GM12875 (cell line): ENCODE data around the gene CUEDC2.
A peak's percentile ranks its signal among the peaks of the same experiment; 100 is the strongest.

Experiments used
- H3K4me3 ChIP-seq: one replicate; pipeline ENCODE4 v1.5.1; 2011; ENCODE audit warnings: low read depth, low read length, control low read depth
- CTCF ChIP-seq: IDR thresholded peaks from 2 replicates; pipeline ENCODE4 v1.5.1; 2011; ENCODE audit warnings: low read depth, mild to moderate bottlenecking, control low read depth, inconsistent platforms, low read length, moderate library complexity, borderline replicate concordance; ENCODE audit not compliant: insufficient read depth

Gene CUEDC2

GRCh38 chr10:102432162-102432950 is at the start of gene CUEDC2:
Gene CUEDC2, minus strand, starts transcription at chr10:102432574. Its CDS starts 7,386 bp downstream, at chr10:102425188.
- no peak for TF ChIP-seq CTCF
- peak within 1 kb of the TSS; percentile 83 for H3K4me3 ChIP-seq

- no peak overlapping the region for H3K4me3 ChIP-seq
Observed at GRCh38 chr10:102480396-102480795, 48.0 kb upstream of the CUEDC2 start.

GRCh38 chr10:102479651-102480050 is 47.3 kb upstream of the CUEDC2 start:
- no peak for TF ChIP-seq CTCF
- no peak overlapping the region for H3K4me3 ChIP-seq

More at GRCh38 chr10:102480396-102480795, 48.0 kb upstream of the CUEDC2 start:
- TF ChIP-seq CTCF, result no peak

- TF ChIP-seq CTCF, result no peak
- no peak overlapping the region for H3K4me3 ChIP-seq
Observed at GRCh38 chr10:102476466-102477141, 44.2 kb upstream of the CUEDC2 start.

GRCh38 chr10:102475451-102476040 is 43.2 kb upstream of the CUEDC2 start:
- no peak for TF ChIP-seq CTCF
- no peak overlapping the region for H3K4me3 ChIP-seq

- no peak overlapping the region for H3K4me3 ChIP-seq
- no peak for TF ChIP-seq CTCF
Observed at GRCh38 chr10:102473445-102474331, 41.3 kb upstream of the CUEDC2 start.
